Measurements from ENCODE around the gene ASIC4. TPM values are rescaled to one million over a fixed set of nuclear protein-coding genes. Genes with fewer than 3 reads are reported as not detected.
A peak's percentile ranks its signal among the peaks of the same experiment; 100 is the strongest.

ASIC4 gene
- total and polyA plus RNA-seq, 9 of the 15 experiments (the other 6 are each of a cell fraction or from before 2014, with no cell fraction given) = 0.07 to 19.2 (median 4.8) TPM

- TF ChIP-seq MYNN (IDR thresholded peaks at IDR 0.05) = peak; percentile 56; the same call in 1 of the 2 replicates
- no peak for TF ChIP-seq MYNN (CRISPR knock-in tag; IDR thresholded peaks at IDR 0.05)
- no peak for TF ChIP-seq ZNF445 (CRISPR knock-in tag; IDR thresholded peaks at IDR 0.05; ENCODE audit: low read depth)
- no peak for TF ChIP-seq SIX5 (IDR thresholded peaks at IDR 0.05; ENCODE audit: borderline replicate concordance in 1 of 2, insufficient read depth in 1 of 2, low read depth in 1 of 2, low read length in 2 of 2)
- TF ChIP-seq MAZ (CRISPR knock-in tag; conservative IDR thresholded peaks at IDR 0.05 in 1 of 2, IDR thresholded peaks at IDR 0.05 in 1 of 2) = peak; percentile 73 to 76
- TF ChIP-seq ARID4B (CRISPR knock-in tag; IDR thresholded peaks at IDR 0.05) = 0 out of 2 replicates have a peak, but pooled peaks have one; percentile 79
- TF ChIP-seq CBX3 (IDR thresholded peaks at IDR 0.05; ENCODE audit: borderline replicate concordance in 1 of 2, low read length in 2 of 2) = peak in 1 of 2 experiments; percentile 63; a peak in 2 of 3 replicates
- TF ChIP-seq CXXC5 (CRISPR knock-in tag; IDR thresholded peaks at IDR 0.05) = peak; percentile 61
- TF ChIP-seq NRF1 (conservative IDR thresholded peaks at IDR 0.05 in 1 of 2, IDR thresholded peaks at IDR 0.05 in 1 of 2) = peak; percentile 26 to 31; a peak in 1 of 4 replicates
- TF ChIP-seq KLF16 (IDR thresholded peaks at IDR 0.05) = 0 out of 2 replicates have a peak, but pooled peaks have one; percentile 7
- peak; percentile 80; the same call in 1 of the 2 replicates for TF ChIP-seq CREB1 (IDR thresholded peaks at IDR 0.05)
- peak; percentile 73; the same call in 1 of the 2 replicates for TF ChIP-seq CREB1 (CRISPR knock-in tag; IDR thresholded peaks at IDR 0.05)
- TF ChIP-seq RBM22 (IDR thresholded peaks at IDR 0.05; ENCODE audit: low read depth, low read length, poor library complexity, severe bottlenecking) = peak; percentile 68
- peak; percentile 27; the same call in 1 of the 2 replicates for TF ChIP-seq TCF3 (CRISPR knock-in tag; IDR thresholded peaks at IDR 0.05)
- TF ChIP-seq PHF21A (IDR thresholded peaks at IDR 0.05; ENCODE audit: borderline replicate concordance, low read depth) = no peak
- TF ChIP-seq CBFB (CRISPR knock-in tag; IDR thresholded peaks at IDR 0.05) = 0 out of 2 replicates have a peak, but pooled peaks have one; percentile 31
- TF ChIP-seq C11orf30 (IDR thresholded peaks at IDR 0.05; ENCODE audit: low read depth) = peak; percentile 61
- TF ChIP-seq TEAD1 (CRISPR knock-in tag; IDR thresholded peaks at IDR 0.05) = 0 out of 4 replicates have a peak, but pooled peaks of 1 of the 2 experiments have one; percentile 33
- TF ChIP-seq RB1 (IDR thresholded peaks at IDR 0.05; ENCODE audit: low read depth) = peak; percentile 64
- no peak for TF ChIP-seq SMAD2 (IDR thresholded peaks at IDR 0.05; ENCODE audit: low read depth, low read length)
- peak; percentile 88; the same call in 1 of the 2 replicates for TF ChIP-seq MTA3 (IDR thresholded peaks at IDR 0.05; ENCODE audit: borderline replicate concordance)
- TF ChIP-seq THAP12 (CRISPR knock-in tag; IDR thresholded peaks at IDR 0.05) = peak; percentile 45; the same call in 1 of the 2 replicates
- TF ChIP-seq ZNF583 (CRISPR knock-in tag; IDR thresholded peaks at IDR 0.05) = no peak
Measured at GRCh38 chr2:219541611-219542180, 27.4 kb downstream of the ASIC4 start (continued).

Data from K562 (cell line).